Stimulated activated CD4-positive, alpha-beta T cell treated with anti-CD3 and anti-CD28 coated beads, Interleukin-15, amount 100 ng/mL, for 1 hour (primary cell): ENCODE data around the gene ACKR3.

ENCODE experiments used
- DNase-seq, 2 donors: peaks; one replicate each; pipeline ENCODE4 v3.0.0-alpha.2; 2020; ENCODE audit warnings: low read depth in 1 of 2, low spot score in 1 of 2

Gene ACKR3

GRCh38 chr2:236607471-236608187 lies 38.0 kb downstream of the ACKR3 start:
- no peak for DNase-seq

DNA sequence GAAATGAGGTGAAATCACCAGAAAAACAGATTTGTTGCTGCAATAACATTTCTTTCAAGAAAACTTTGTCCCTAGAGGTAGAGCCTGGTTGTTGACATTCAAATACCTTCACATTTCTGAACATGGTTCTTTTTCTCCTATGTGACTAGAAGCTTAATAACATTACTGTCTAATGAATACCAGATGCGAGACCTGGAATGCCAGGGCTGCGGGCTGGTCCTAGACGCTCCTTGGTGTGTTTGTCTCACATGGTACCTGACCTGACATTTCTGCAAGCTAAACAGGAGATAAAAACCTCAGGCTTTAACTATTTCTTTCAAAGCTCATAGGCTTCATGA lies 38.5 kb downstream of the ACKR3 start:
- DNase-seq, result no peak

GRCh38 chr2:236608710-236609109 lies 39.1 kb downstream of the ACKR3 start:
- no peak for DNase-seq

DNA sequence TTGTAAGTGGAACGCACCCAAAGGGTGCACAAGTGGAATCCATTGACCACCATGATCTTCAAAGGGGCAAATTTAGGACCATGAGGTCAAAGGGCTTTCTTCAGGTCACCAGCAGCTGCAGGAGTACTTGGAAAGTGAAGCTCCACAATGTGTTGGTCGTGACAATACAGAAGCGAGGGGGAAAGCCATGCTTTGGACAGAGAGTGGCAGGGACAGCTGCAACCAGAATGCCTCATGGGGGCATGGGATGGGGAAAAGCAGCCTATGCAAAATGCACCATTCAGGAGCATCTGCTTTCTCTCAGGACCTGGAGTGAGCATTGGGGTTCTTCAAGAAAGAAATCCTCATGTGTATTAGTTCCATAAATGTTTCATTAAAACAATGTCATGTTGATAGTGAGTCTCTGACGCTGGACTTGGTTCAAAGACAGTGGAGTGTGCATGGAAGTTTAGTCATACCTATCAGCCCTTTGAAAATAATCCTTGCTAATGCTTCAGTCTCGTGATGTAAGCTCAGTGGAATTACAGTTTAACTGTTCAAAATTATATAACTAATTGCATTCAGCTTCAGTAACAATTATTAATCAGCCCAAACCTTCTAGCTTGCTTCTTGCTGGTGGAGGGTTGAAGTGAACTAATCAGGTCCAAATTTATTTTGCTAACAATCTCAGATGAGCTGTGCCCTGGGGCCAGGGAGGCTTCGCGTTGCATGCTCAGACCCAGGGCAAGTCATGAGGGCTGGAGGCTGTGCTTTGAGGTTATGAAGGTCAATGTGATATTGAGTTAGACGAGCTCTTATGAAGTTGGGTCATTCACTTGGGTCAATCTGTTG lies 41.6 kb downstream of the ACKR3 start:
- no peak for DNase-seq

DNA sequence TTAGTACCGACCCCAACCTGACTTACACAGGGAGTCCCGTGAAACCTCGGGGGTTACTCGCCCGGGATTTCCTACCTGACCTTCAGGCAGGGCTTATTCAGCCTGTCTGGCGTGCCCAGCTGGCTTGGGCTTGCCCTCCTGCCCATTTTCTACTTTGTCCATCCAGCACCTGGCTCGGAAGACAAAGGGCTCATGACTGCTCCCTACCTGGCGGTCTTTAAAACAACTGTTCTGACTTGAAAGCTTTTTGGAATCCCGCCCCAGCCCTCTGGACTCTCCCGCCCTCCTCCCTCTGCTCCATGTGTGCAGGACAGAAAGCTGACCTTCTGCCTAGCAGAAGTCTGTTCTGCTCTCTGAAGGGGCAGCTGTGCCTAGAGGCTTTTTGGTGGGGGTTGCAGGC lies 43.1 kb downstream of the ACKR3 start:
- no peak for DNase-seq

GRCh38 chr2:236613612-236614011 lies 44.0 kb downstream of the ACKR3 start:
- no peak for DNase-seq

DNA sequence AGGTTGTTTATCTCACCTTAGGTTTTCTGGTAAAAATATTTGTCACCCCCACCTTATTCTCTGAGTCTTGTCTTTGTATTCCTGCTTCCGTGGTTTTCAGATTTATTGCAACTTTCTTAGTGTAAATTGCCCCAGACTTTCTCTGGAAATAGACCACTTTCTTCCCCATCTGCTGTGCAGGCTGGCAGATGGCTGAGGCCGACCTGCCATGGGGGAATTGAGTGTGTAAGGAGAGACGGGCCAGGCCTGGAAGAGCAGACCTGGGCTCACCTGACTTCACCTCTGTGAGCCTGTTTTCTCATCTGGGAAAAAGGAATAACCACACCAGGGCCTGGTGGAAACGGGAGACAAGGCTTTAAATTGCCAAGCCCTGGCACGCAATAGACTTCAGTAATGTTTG lies 44.9 kb downstream of the ACKR3 start:
- DNase-seq, result no peak

- DNase-seq, result no peak
Measured at GRCh38 chr2:236616031-236616430, 46.4 kb downstream of the ACKR3 start.

DNA sequence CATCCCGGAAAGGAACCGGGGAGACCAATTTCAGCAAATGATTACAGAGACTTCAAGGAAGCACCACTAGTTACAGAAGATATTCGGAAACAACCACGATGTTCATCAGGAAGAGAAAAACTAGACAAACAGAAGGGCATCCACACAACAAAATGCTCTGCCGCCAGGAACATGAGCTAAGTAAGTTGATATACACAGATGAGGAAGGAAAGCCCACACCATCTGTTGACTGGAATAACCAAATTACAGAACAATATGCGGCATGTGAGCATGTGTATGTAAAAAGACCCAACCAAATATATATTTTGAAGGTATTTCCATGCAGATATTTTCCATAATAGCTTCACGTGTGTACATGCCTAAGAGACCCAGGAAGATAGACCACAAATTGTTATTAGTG lies 47.0 kb downstream of the ACKR3 start:
- no peak for DNase-seq

GRCh38 chr2:236617221-236617737 lies 47.7 kb downstream of the ACKR3 start:
- no peak for DNase-seq

DNA sequence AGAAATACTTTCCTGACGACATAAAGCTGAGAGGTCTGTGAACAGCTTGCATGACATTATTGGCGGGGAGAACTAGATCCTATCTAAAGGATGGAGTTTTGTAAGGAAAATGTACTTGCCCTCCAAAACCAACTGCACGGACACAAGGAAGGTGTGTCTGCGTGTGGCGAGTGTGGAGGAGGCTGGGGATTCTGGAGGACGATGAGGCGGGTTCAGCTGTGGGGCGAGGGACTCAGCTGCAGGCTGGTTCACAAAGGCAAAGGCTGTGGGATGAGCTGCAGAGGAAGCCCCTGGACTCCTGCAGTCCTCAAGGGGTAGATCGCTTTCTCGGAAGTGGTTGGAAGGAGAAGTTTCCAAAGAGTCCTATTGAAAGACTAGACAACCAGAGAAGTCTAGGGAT lies 48.2 kb downstream of the ACKR3 start:
- no peak for DNase-seq

DNA sequence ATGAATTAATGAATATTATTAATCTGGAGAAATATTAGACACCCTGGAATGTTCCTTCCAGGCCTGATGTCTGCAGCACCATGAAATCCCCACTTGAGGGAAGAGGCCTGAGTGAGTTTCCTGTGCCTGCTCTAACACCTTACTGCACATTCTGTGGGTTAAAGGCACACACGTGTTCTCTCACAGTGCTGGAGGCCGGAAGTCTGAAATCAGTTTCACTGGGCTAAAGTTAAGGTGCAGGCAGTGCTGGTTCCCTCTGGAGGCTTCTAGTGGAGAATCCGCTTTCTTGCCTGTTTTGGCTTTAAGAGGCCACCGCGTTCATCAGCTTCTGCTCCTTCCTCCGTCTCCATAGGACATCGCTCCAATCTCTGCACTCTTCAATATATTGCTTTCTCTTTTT lies 48.7 kb downstream of the ACKR3 start:
- no peak for DNase-seq

- DNase-seq, result no peak
Measured at GRCh38 chr2:236619910-236620612, 50.4 kb downstream of the ACKR3 start.

DNA sequence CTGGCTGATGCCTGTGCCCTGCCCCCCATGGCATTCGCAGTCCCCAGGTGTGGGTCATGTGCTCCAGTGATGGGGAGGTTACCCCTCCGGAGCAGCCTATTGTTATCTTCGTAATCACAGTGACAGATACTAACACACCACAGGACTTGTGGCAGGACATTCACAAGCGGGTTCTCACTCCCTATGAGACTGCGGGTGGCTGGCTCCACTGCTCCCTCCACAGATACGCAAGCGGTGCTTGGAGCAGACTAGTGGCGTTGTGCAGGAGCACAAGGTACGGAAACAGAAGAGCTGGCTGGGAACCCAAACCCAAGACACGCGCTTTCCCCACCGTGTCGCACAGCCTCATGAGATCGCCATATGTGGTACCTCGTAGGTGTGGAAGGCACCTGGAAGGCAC lies 52.2 kb downstream of the ACKR3 start:
- DNase-seq, result no peak

DNA sequence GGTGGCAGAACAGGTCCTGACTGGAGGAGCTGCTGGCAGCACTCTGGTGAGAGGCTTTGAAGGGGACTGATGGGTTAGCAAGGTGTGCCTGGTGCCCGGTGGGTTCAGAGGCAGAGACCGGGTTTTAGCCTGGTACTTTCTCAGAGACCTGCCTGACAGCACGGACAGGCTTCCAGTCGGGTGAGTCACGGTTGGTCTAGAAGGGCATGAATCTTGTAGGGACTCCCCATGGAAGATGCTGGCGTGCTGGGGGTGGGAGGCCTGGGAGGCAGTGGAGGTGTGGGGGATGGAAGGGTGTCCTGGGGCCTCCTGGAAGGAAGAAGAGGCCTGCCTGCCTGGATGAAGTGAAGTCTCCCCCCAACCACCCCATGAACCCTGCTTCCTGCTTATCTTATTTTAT lies 52.6 kb downstream of the ACKR3 start:
- no peak for DNase-seq

GRCh38 chr2:236622660-236623059 lies 53.0 kb downstream of the ACKR3 start:
- DNase-seq, result no peak

DNA sequence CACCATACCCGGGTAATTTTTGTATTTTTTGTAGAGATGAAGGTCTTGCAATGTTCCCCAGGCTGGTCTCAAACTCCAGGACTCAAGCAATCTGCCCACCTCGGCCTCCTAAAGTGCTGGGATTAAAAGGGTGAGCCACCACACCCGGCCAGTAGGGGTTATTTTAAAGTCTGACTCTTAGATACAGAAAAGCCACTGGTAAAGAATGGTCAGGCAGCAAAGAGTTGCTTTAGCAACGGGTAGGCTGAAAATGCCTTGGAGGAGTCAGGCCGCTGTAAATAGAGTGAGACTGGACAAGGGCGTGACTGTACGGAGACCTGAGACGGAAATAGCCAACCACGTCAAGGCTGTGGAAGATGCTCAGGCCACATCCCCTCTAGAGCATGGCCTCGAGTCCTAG lies 54.2 kb downstream of the ACKR3 start:
- no peak for DNase-seq

- no peak for DNase-seq
Measured at GRCh38 chr2:236625156-236625690, 55.6 kb downstream of the ACKR3 start.

- DNase-seq, result no peak
Measured at GRCh38 chr2:236626391-236627150, 56.9 kb downstream of the ACKR3 start.

- DNase-seq, result no peak
Measured at GRCh38 chr2:236627193-236627592, 57.6 kb downstream of the ACKR3 start.

DNA sequence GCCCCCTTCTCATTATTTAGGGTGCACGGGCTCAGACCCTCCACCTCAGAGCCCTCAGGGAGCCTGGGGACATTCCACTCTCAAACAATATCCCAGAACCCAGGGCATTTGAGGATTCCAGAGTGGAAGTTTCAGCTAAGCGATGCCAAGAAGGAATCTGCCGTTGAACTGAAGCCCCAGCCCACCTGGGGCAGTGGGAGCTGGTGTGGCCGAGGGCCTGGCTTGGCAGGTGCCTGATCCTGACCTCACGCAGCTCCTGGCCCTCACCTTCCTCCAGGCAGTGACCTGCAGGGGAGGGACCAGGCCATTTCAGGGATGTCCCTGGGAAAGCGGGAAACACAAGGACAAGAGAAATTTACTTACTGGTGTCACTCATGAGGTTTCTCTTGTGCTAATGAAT lies 58.2 kb downstream of the ACKR3 start:
- no peak for DNase-seq
